MM.1S (cell line): ENCODE measurements around the gene LTBR.

ENCODE experiments used
- DNase-seq: peaks from one replicate; pipeline ENCODE4 v3.0.0-alpha.2; 2015
- H2AFZ ChIP-seq: fragments of 300-600 bp; sonication (generic); 2 replicates; pipeline ENCODE4 v1.6.0; 2016; ENCODE audit warnings: antibody characterized with exemption, low read length
- H3F3A ChIP-seq: fragments of 300-600 bp; sonication (generic); 2 replicates; pipeline ENCODE4 v1.6.1; 2016; ENCODE audit warnings: mild to moderate bottlenecking, antibody characterized with exemption, low read length, moderate library complexity, mixed read lengths; ENCODE audit not compliant: insufficient read depth
- H3K27ac ChIP-seq: fragments of 300-600 bp; sonication (generic); 2 replicates; pipeline ENCODE4 v1.5.1; 2016; ENCODE audit warnings: mild to moderate bottlenecking, low read length
- H3K27me3 ChIP-seq: fragments of 300-600 bp; sonication (generic); replicated peaks from 2 replicates; pipeline ENCODE4 v1.6.0; 2016; ENCODE audit warnings: low read length; ENCODE audit not compliant: insufficient read depth
- H3K36me3 ChIP-seq: fragments of 300-600 bp; sonication (generic); replicated peaks from 2 replicates; pipeline ENCODE4 v1.6.1; 2016; ENCODE audit warnings: mild to moderate bottlenecking, low read length, mixed read lengths; ENCODE audit not compliant: insufficient read depth
- H3K4me1 ChIP-seq: fragments of 300-600 bp; sonication (generic); 2 replicates; pipeline ENCODE4 v1.6.1; 2016; ENCODE audit warnings: low read length, mixed read lengths
- H3K4me2 ChIP-seq: fragments of 300-600 bp; sonication (generic); 2 replicates; pipeline ENCODE4 v1.6.0; 2016; ENCODE audit warnings: low read depth, low read length
- H3K4me3 ChIP-seq: fragments of 300-600 bp; sonication (generic); 2 replicates; pipeline ENCODE4 v1.5.1; 2016; ENCODE audit warnings: low read length, mixed read lengths
- H3K79me2 ChIP-seq: fragments of 300-600 bp; sonication (generic); 2 replicates; pipeline ENCODE4 v1.6.1; 2016; ENCODE audit warnings: mixed run types, low read length, mixed read lengths
- H3K9ac ChIP-seq: fragments of 300-600 bp; sonication (generic); 2 replicates; pipeline ENCODE4 v1.6.1; 2016; ENCODE audit warnings: low read length, mixed read lengths
- H3K9me2 ChIP-seq: fragments of 300-600 bp; sonication (generic); replicated peaks from 2 replicates; pipeline ENCODE4 v1.6.1; 2016; ENCODE audit warnings: mild to moderate bottlenecking, low read length, mixed read lengths; ENCODE audit not compliant: insufficient read depth
- H3K9me3 ChIP-seq: fragments of 300-600 bp; sonication (generic); replicated peaks from 2 replicates; pipeline ENCODE4 v1.6.1; 2016; ENCODE audit warnings: mild to moderate bottlenecking, low read length, mixed read lengths; ENCODE audit not compliant: insufficient read depth
- H4K20me1 ChIP-seq: fragments of 300-600 bp; sonication (generic); 2 replicates; pipeline ENCODE4 v1.6.1; 2016; ENCODE audit warnings: mild to moderate bottlenecking, low read length, moderate library complexity, mixed read lengths; ENCODE audit not compliant: insufficient read depth
- EZH2 ChIP-seq: fragments of 300-600 bp; sonication (generic); optimal IDR thresholded peaks from 2 replicates; pipeline ENCODE3; 2017; ENCODE audit warnings: low read depth, mild to moderate bottlenecking, antibody characterized with exemption, low read length, mixed read lengths
- EZH2phosphoT487 ChIP-seq: fragments of 300-600 bp; sonication (generic); IDR thresholded peaks from 2 replicates; pipeline ENCODE4 v1.6.1; 2018; ENCODE audit warnings: antibody characterized with exemption, low read length
- TF ChIP-seq, protein P1 (sequence below): fragments of 300-600 bp; sonication (generic); IDR thresholded peaks from 2 replicates; pipeline ENCODE4 v1.5.1; 2016; ENCODE audit warnings: antibody characterized with exemption, low read length, mixed read lengths

The LTBR gene

DNA sequence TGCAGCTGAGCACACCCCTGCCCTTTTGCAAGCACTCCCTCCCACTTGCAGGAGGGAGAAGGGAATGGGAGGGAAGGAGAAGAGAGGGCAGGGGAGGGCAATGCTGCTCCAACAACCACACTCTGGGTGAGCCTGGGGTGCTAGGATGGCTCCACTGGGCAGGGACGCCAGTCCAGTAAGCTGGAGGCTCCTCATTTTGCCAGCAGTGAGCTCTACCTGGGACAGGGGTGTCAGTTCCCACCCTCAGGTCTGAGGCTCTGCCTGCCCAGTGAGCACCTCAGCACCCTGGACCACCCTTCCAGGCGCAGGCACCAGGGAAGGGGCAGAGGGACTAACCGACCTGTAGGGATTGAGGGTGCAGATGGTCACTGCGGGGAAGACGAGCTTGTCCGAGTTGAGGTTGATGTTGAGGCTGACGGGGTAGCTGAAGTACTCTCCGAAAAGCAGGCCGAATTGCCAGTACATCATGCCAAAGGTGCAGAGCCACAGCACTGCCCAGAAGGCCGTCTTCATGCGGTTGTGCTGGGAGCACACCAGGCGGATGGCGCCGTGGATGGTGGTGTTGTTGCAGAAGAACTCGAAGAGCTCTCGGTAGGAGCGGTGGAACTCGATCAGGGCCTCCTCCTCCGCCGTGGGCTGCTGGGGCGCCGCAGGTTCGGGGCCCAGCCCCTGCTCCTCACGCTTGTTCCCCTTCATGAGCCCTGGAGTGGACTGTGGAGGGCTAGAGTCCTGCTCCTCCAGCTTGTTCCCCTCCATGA, 9.8 kb upstream of the LTBR start:
- no peak overlapping the region for H3K27ac ChIP-seq
- no peaks in the 10 kb centered on the region for H3F3A ChIP-seq
- H3K4me2 ChIP-seq: no peak overlapping the region
- no peaks in the 10 kb centered on the region for H3K9me3 ChIP-seq
- DNase-seq: no peak
- TF ChIP-seq, protein P1, sequence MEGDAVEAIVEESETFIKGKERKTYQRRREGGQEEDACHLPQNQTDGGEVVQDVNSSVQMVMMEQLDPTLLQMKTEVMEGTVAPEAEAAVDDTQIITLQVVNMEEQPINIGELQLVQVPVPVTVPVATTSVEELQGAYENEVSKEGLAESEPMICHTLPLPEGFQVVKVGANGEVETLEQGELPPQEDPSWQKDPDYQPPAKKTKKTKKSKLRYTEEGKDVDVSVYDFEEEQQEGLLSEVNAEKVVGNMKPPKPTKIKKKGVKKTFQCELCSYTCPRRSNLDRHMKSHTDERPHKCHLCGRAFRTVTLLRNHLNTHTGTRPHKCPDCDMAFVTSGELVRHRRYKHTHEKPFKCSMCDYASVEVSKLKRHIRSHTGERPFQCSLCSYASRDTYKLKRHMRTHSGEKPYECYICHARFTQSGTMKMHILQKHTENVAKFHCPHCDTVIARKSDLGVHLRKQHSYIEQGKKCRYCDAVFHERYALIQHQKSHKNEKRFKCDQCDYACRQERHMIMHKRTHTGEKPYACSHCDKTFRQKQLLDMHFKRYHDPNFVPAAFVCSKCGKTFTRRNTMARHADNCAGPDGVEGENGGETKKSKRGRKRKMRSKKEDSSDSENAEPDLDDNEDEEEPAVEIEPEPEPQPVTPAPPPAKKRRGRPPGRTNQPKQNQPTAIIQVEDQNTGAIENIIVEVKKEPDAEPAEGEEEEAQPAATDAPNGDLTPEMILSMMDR: no peak
- TF ChIP-seq EZH2phosphoT487: no peak
- no peak for TF ChIP-seq EZH2
- no peak overlapping the region for H3K9ac ChIP-seq
- H3K9me2 ChIP-seq: no peaks in the 10 kb centered on the region
- no peaks in the 10 kb centered on the region for H3K79me2 ChIP-seq
- H4K20me1 ChIP-seq: no peaks in the 10 kb centered on the region
- H3K4me1 ChIP-seq: peaks cover 10% of the 10 kb centered on the region
- H2AFZ ChIP-seq: no peak overlapping the region
- H3K36me3 ChIP-seq: no peaks in the 10 kb centered on the region
- no peaks in the 10 kb centered on the region for H3K27me3 ChIP-seq
- no peak overlapping the region for H3K4me3 ChIP-seq

DNA sequence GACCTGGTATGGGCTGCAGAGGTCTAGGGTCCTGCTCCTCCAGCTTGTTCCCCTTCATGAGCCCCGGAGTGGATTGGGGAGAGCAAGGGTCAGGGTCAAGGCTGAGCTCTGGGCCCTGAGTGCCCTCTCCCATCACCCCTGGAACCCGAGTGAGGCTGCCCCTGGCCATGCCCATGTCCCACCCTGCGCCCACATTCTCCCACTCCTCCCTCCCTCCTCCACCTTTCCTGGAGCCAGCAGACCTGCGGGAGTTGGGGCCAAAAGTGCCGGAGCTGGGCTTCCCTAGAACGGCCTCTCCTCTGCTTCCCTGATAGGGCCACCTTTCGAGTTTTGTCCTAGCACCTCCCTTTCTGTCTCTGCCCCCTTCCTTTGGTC, 9.2 kb upstream of the LTBR start:
- no peaks in the 10 kb centered on the region for H3K79me2 ChIP-seq
- H3K9me3 ChIP-seq: no peaks in the 10 kb centered on the region
- H3K4me3 ChIP-seq: no peak overlapping the region
- H3K4me2 ChIP-seq: no peak overlapping the region
- H2AFZ ChIP-seq: no peak overlapping the region
- H4K20me1 ChIP-seq: no peaks in the 10 kb centered on the region
- H3K27me3 ChIP-seq: no peaks in the 10 kb centered on the region
- no peak for DNase-seq
- H3K9me2 ChIP-seq: no peaks in the 10 kb centered on the region
- TF ChIP-seq EZH2phosphoT487 (no peak), EZH2 (no peak)
- TF ChIP-seq, protein P1: no peak
- no peaks in the 10 kb centered on the region for H3K36me3 ChIP-seq
- H3F3A ChIP-seq: no peaks in the 10 kb centered on the region
- no peak overlapping the region for H3K9ac ChIP-seq
- H3K4me1 ChIP-seq: peaks cover 10% of the 10 kb centered on the region
- no peak overlapping the region for H3K27ac ChIP-seq

DNA sequence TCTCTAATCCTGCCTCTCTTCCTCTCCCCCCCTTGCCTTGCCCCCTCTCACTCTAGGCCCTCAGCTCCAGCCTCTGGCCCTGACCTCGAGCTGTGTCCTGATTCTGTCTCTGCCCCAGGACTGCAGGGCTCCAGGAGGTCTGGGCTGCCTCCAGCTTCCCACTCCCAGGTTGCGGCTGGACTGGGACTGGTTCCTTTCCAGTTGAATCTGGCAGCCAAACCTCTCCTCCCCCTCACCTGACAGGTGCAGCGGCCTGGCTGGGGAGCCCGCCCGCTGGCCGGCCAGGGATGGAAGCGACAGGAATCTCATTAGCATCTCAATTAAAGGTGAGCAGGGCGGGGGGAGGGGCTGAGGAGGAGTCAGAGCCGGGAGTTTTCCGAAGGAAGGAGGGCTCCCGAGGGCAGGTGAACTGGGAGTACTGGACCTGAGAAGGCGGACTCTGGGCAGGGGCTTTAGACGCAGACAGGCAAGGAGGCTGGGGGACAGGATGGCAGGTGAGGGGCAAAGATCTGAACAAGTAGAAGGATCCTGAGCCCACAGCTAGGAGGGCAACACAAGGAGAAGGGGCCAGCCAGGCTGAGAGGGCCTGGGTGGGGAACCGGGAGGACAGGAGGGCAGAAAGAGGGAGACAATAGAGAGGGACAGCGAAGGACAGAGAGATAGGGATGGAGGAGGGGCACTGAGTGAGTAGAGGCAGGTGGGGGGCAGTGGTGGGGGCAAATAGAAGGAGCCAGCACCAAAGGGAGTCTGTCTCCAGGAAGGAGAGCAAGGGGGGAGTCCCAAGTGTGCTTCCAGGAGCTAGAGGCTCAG, 8.5 kb upstream of the LTBR start, which contains the start of gene SCNN1A:
Gene SCNN1A, minus strand, starts transcription at position 295 of the 810 bp plus-strand sequence. CDS start 780 bp downstream, outside the sequence.
- Histone ChIP-seq H3K9ac (no peak within 1 kb of the TSS), H2AFZ (no peak within 1 kb of the TSS), H3K9me3 (no peaks in the 10 kb centered on the region), H3K4me3 (no peak within 1 kb of the TSS), H3K27me3 (no peaks in the 10 kb centered on the region), H3K4me1 (peaks cover 10% of the 10 kb centered on the region), H3K79me2 (no peaks in the 10 kb centered on the region), H3F3A (no peaks in the 10 kb centered on the region), H3K36me3 (no peaks in the 10 kb centered on the region), H3K4me2 (no peak within 1 kb of the TSS), H4K20me1 (no peaks in the 10 kb centered on the region), H3K27ac (no peak within 1 kb of the TSS), H3K9me2 (no peaks in the 10 kb centered on the region)
- TF ChIP-seq EZH2phosphoT487 (no peak), EZH2 (no peak)
- TF ChIP-seq, protein P1: no peak
- no peak for DNase-seq
